ENCODE measurements around the gene DAO. TPM values are rescaled to one million over a fixed set of nuclear protein-coding genes. Genes with fewer than 3 reads are reported as not detected.

Gene DAO
- total RNA-seq, 4 donors from 2014 or later: not detected

- H3K9me3 ChIP-seq: no peaks in the 10 kb centered on the region
- H3K4me3 ChIP-seq (replicated peaks in 1 of 3): no peak overlapping the region
- TF ChIP-seq CTCF (IDR thresholded peaks at IDR 0.05) (no peak), POLR2A (IDR thresholded peaks at IDR 0.05) (no peak)
- no peaks in the 10 kb centered on the region for H3K36me3 ChIP-seq
- no peaks in the 10 kb centered on the region for H3K27me3 ChIP-seq
- no peak overlapping the region for H3K27ac ChIP-seq
- no peaks in the 10 kb centered on the region for H3K4me1 ChIP-seq
- no peak for DNase-seq
- intact Hi-C loops (cut with DNase I): loop anchor here (5.0 kb wide), 1 partner anchor 81 kb away; no protein-coding TSS in a partner anchor
Observed at GRCh38 chr12:108948367-108948766, 68.5 kb downstream of the DAO start.

- 85 to 95% methylated on average over 1 of the region's 1 CpG for WGBS, 2 donors
- Histone ChIP-seq H3K9me3 (no peaks in the 10 kb centered on the region), H3K27ac (no peak overlapping the region), H3K4me1 (no peaks in the 10 kb centered on the region), H3K4me3 (replicated peaks in 1 of 3) (no peak overlapping the region), H3K27me3 (no peaks in the 10 kb centered on the region), H3K36me3 (no peaks in the 10 kb centered on the region)
- intact Hi-C loops (cut with DNase I): loop anchor here (5.0 to 10.0 kb wide), 3 partner anchors 83 to 305 kb away; no protein-coding TSS in a partner anchor
- TF ChIP-seq POLR2A (IDR thresholded peaks at IDR 0.05) (no peak), CTCF (IDR thresholded peaks at IDR 0.05) (no peak)
- DNase-seq: no peak
Observed at GRCh38 chr12:108949976-108950375, 70.1 kb downstream of the DAO start.

MicroRNAs encoded within 50 kb of the gene (microRNA counts, 767-probe panel; counts per million panel counts)
- microRNA hsa-miR-619: 0 counts per million in 2 donors

Small RNAs within 50 kb of the gene (microRNA-seq; reads per million reads assigned to microRNA genes)
- gene MIR619: not detected

Small RNAs within 50 kb of the gene (small RNA-seq; reads per million reads assigned to genes)
- gene MIR619 (not detected), gene RNU6-361P (not detected)

Other genes with a start within 250 kb of the DAO start
- 1 to 10 TPM; 2.1 to 6.0 (median 2.8) TPM for gene SELPLG, start 246.2 kb upstream of the DAO start, total RNA-seq
- gene CORO1C, start 148.6 kb upstream of the DAO start, total RNA-seq: 10 to 100 TPM; 22.0 to 63.6 (median 30.1) TPM
- 10 to 100 TPM; 13.0 to 26.8 (median 21.7) TPM for gene SSH1, start 22.5 kb upstream of the DAO start, total RNA-seq
- not detected for gene SVOP, start 141.0 kb downstream of the DAO start, total RNA-seq
- 10 to 100 TPM; 18.8 to 25.7 (median 20.9) TPM for gene USP30, start 172.5 kb downstream of the DAO start, total RNA-seq
- 10 to 100 TPM in 3 of 4 donors, 1 to 10 TPM in 1; 7.6 to 34.5 (median 16.7) TPM for gene ALKBH2, start 213.4 kb downstream of the DAO start, total RNA-seq
- gene UNG, start 217.5 kb downstream of the DAO start, total RNA-seq: 10 to 100 TPM; 33.1 to 45.5 (median 37.5) TPM
- 100 to 1,000 TPM; 115 to 178 (median 140) TPM for gene ACACB, start 236.5 kb downstream of the DAO start, total RNA-seq